ENCODE measurements around the gene DEXI.

DNA sequence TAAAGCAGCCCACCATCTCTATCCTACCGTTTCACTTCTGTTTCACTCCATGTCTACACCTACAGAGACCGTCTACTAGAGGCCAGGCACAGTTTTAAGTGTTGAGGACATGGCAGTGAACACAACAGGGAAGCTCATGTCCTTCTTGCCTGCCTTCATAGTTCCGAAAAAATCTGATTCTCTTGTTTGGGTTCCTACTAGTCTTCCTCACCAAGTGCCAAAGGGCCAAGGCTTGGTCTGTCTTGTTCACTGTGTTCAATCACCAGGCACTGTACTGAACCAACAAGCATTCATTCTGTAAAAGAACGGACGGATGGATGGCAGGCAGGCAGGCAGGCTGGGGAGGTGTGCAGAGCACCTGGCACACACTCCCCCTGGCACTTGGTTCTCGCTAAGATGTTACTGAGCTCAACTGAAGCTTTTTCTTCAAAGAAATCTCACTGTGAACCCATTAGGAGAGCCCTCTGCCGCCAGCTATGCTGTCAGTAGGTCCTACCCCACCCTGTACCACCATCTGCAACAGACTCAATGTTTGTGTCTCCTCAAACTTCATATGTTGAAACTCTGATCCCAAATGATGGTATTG, 2.5 kb downstream of the DEXI start:
- TF ChIP-seq, protein P1, sequence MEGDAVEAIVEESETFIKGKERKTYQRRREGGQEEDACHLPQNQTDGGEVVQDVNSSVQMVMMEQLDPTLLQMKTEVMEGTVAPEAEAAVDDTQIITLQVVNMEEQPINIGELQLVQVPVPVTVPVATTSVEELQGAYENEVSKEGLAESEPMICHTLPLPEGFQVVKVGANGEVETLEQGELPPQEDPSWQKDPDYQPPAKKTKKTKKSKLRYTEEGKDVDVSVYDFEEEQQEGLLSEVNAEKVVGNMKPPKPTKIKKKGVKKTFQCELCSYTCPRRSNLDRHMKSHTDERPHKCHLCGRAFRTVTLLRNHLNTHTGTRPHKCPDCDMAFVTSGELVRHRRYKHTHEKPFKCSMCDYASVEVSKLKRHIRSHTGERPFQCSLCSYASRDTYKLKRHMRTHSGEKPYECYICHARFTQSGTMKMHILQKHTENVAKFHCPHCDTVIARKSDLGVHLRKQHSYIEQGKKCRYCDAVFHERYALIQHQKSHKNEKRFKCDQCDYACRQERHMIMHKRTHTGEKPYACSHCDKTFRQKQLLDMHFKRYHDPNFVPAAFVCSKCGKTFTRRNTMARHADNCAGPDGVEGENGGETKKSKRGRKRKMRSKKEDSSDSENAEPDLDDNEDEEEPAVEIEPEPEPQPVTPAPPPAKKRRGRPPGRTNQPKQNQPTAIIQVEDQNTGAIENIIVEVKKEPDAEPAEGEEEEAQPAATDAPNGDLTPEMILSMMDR (IDR thresholded peaks at IDR 0.05): no peak
- TF ChIP-seq POLR2A (IDR thresholded peaks at IDR 0.05): no peak

All from body of pancreas (tissue), 4 donors.